GM12891 (cell line): ENCODE results near the gene TPRG1L.

Source experiments
- DNase-seq: peaks from one replicate; pipeline ENCODE4 v3.0.0; 2011; ENCODE audit warnings: low spot score; ENCODE audit not compliant: insufficient read length
- FAIRE-seq: peaks from 2 replicates; lab custom pipeline; 2011; peaks lifted over from hg19 to GRCh38; lab: Jason Lieb, UNC
- PAX5 ChIP-seq: IDR thresholded peaks from 2 replicates; pipeline ENCODE4 v1.6.1; 2011; ENCODE audit warnings: low read length, moderate library complexity, mild to moderate bottlenecking; ENCODE audit not compliant: insufficient read depth, severe bottlenecking
- POLR2A ChIP-seq: IDR thresholded peaks from 2 replicates; pipeline ENCODE4 v1.6.1; 2011; ENCODE audit warnings: low read depth, low read length, control low read depth
- POLR2AphosphoS5 ChIP-seq: IDR thresholded peaks from 2 replicates; pipeline ENCODE4 v1.6.1; 2011; ENCODE audit warnings: low read depth, low read length, control low read depth
- POU2F2 ChIP-seq: IDR thresholded peaks from 2 replicates; pipeline ENCODE4 v1.6.1; 2011; ENCODE audit warnings: low read depth, mild to moderate bottlenecking, control low read depth, low read length, moderate library complexity
- SPI1 ChIP-seq: IDR thresholded peaks from 2 replicates; pipeline ENCODE4 v1.6.1; 2011; ENCODE audit warnings: low read depth, low read length, control low read depth
- TAF1 ChIP-seq: IDR thresholded peaks from 2 replicates; pipeline ENCODE4 v1.6.1; 2011; ENCODE audit warnings: low read depth, low read length, control low read depth

Gene TPRG1L

GRCh38 chr1:3676581-3677470, 52.0 kb downstream of the TPRG1L start:
- DNase-seq (peak; percentile 72), FAIRE-seq (peak; percentile 96)
- no peak; the same call in 1 of the 2 replicates for TF ChIP-seq POLR2A
- TF ChIP-seq PAX5: peak; percentile 78
- TF ChIP-seq TAF1: no peak
- TF ChIP-seq SPI1: peak; percentile 79
- no peak for TF ChIP-seq POLR2AphosphoS5
- peak; percentile 88; the same call in 1 of the 2 replicates for TF ChIP-seq POU2F2

GRCh38 chr1:3677484-3677883, 52.7 kb downstream of the TPRG1L start:
- FAIRE-seq: no peak
- TF ChIP-seq TAF1: no peak
- no peak for DNase-seq

- no peak for DNase-seq
- no peak for FAIRE-seq
- no peak for TF ChIP-seq PAX5
- TF ChIP-seq POLR2A: no peak
- TF ChIP-seq POU2F2: no peak
- no peak for TF ChIP-seq TAF1
- TF ChIP-seq POLR2AphosphoS5: no peak
- TF ChIP-seq SPI1: no peak
Measured at GRCh38 chr1:3678361-3679097, 53.7 kb downstream of the TPRG1L start.

GRCh38 chr1:3679098-3679555, 54.3 kb downstream of the TPRG1L start:
- FAIRE-seq: peak; percentile 69
- no peak for DNase-seq
- no peak for TF ChIP-seq POU2F2
- TF ChIP-seq PAX5: no peak
- no peak for TF ChIP-seq POLR2AphosphoS5
- no peak for TF ChIP-seq POLR2A
- TF ChIP-seq SPI1: no peak
